Measurements from ENCODE around the gene OBSCN. TPM values are rescaled to one million over a fixed set of nuclear protein-coding genes. Genes with fewer than 3 reads are reported as not detected.

Gene OBSCN
- total RNA-seq, 2 donors from 2014 or later: 159 to 317 TPM

DNA sequence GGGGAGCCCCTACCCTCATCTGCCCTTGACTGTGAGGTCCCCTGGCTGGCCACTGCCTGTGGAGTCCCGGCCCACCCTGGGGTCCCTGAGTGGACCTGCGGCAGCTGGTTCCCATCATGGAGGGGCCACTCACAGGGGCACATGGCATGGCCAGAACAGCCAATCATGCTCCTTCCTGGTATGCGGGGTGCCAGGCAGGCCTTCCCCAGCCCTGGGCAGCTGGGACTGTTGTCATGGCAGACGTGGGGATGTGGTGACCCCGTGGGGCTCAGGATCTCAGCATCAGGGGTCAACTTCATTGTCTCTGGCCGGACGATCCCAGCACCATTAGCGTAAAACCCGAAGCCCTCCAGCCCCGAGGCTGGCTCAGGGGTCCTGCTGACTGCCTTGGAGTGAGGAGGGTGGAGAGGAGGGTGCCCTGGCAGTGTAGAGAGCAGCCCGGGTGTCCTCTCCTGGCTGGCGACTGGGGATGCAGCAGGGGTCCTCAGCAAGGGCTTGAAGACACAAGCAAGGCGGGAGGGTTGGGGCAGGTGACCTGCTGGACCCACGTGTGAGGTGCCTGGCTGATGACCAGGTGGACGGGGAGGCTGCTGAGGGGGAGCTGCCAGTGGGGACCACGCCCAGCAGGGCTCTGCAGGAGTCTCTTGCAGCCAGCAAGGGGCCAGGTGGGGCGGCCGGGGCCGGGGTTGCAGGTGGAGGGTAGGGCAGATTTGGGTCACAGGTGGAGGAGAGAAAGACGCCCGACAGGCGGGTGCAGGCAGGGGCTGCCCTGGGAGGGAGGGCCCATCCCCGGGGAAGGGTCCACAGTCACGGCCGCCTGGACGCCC is 153.7 kb downstream of the OBSCN start:
- DNase-seq (ENCODE audit: low spot score): no peak
- no peaks in the 10 kb centered on the region for H3K9me3 ChIP-seq
- H3K4me3 ChIP-seq: no peak overlapping the region
- H3K27ac ChIP-seq: peak overlapping the region; percentile 79 to 93
- H3K36me3 ChIP-seq: peaks cover 7% of the 10 kb centered on the region
- peaks cover 0 to 9% of the 10 kb centered on the region in 2 donors for H3K4me1 ChIP-seq
- H3K27me3 ChIP-seq: no peaks in the 10 kb centered on the region
- TF ChIP-seq CTCF (IDR thresholded peaks at IDR 0.05): no peak

- Histone ChIP-seq H3K4me3 (no peak overlapping the region), H3K36me3 (peaks cover 2% of the 10 kb centered on the region), H3K9me3 (no peaks in the 10 kb centered on the region), H3K4me1 (peaks cover 0 to 17% of the 10 kb centered on the region in 2 donors), H3K27ac (peak overlapping the region in 1 of 2 donors; percentile 93), H3K27me3 (no peaks in the 10 kb centered on the region)
- no peak for DNase-seq (ENCODE audit: low spot score)
- TF ChIP-seq CTCF (IDR thresholded peaks at IDR 0.05): no peak
These were observed 154.5 kb downstream of the OBSCN start for GRCh38 chr1:228362141-228362883.

GRCh38 chr1:228362884-228363450 is 155.1 kb downstream of the OBSCN start:
- H3K36me3 ChIP-seq: no peaks in the 10 kb centered on the region
- no peak for TF ChIP-seq CTCF (IDR thresholded peaks at IDR 0.05)
- H3K27ac ChIP-seq: peak overlapping the region in 1 of 2 donors; percentile 93

GRCh38 chr1:228363686-228364067 is 155.8 kb downstream of the OBSCN start:
- no peak for DNase-seq (ENCODE audit: low spot score)
- H3K36me3 ChIP-seq: no peaks in the 10 kb centered on the region
- no peak for TF ChIP-seq CTCF (IDR thresholded peaks at IDR 0.05)
- H3K4me1 ChIP-seq: peaks cover 0 to 31% of the 10 kb centered on the region in 2 donors
- no peaks in the 10 kb centered on the region for H3K9me3 ChIP-seq
- H3K27ac ChIP-seq: peak overlapping the region in 1 of 2 donors; percentile 93
- H3K4me3 ChIP-seq: no peak overlapping the region
- no peaks in the 10 kb centered on the region for H3K27me3 ChIP-seq

More at GRCh38 chr1:228362884-228363450, 155.1 kb downstream of the OBSCN start:
- Histone ChIP-seq H3K27me3 (no peaks in the 10 kb centered on the region), H3K9me3 (no peaks in the 10 kb centered on the region), H3K4me3 (no peak overlapping the region), H3K4me1 (peaks cover 0 to 23% of the 10 kb centered on the region in 2 donors)
- DNase-seq (ENCODE audit: low spot score): no peak

- H3K4me1 ChIP-seq: peaks cover 0 to 35% of the 10 kb centered on the region in 2 donors
- H3K27ac ChIP-seq: peak overlapping the region in 1 of 2 donors; percentile 93
- no peak for DNase-seq (ENCODE audit: low spot score)
- H3K36me3 ChIP-seq: no peaks in the 10 kb centered on the region
- TF ChIP-seq CTCF (IDR thresholded peaks at IDR 0.05): no peak
- no peaks in the 10 kb centered on the region for H3K9me3 ChIP-seq
- H3K27me3 ChIP-seq: no peaks in the 10 kb centered on the region
- no peak overlapping the region for H3K4me3 ChIP-seq
These were observed 156.3 kb downstream of the OBSCN start for GRCh38 chr1:228364068-228364705.
